ENCODE measurements around the gene FLII.
"Not testable (repeated sequence)": the region's sequence is repeated elsewhere in the genome, so short reads cannot be mapped to it uniquely, and the experiment has no call there.

GRCh38 chr17:18216906-18217305 is 41.6 kb downstream of the FLII start:
- TF ChIP-seq, protein P1, sequence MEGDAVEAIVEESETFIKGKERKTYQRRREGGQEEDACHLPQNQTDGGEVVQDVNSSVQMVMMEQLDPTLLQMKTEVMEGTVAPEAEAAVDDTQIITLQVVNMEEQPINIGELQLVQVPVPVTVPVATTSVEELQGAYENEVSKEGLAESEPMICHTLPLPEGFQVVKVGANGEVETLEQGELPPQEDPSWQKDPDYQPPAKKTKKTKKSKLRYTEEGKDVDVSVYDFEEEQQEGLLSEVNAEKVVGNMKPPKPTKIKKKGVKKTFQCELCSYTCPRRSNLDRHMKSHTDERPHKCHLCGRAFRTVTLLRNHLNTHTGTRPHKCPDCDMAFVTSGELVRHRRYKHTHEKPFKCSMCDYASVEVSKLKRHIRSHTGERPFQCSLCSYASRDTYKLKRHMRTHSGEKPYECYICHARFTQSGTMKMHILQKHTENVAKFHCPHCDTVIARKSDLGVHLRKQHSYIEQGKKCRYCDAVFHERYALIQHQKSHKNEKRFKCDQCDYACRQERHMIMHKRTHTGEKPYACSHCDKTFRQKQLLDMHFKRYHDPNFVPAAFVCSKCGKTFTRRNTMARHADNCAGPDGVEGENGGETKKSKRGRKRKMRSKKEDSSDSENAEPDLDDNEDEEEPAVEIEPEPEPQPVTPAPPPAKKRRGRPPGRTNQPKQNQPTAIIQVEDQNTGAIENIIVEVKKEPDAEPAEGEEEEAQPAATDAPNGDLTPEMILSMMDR (IDR thresholded peaks at IDR 0.05), result not testable (repeated sequence)
- not testable (repeated sequence) for TF ChIP-seq POLR2A (IDR thresholded peaks at IDR 0.05)
